IPS-20b (cell line): Measurements from ENCODE around the gene COG4.
"Not testable (repeated sequence)": the region's sequence is repeated elsewhere in the genome, so short reads cannot be mapped to it uniquely, and the experiment has no call there.

Experiments
- H3K27ac ChIP-seq: one replicate; pipeline ENCODE4 v1.5.1; 2013; ENCODE audit warnings: low read length
- H3K27me3 ChIP-seq: 2 replicates; pipeline ENCODE4 v1.6.1; 2013; ENCODE audit warnings: mild to moderate bottlenecking, low read length, inconsistent platforms; ENCODE audit not compliant: insufficient read depth
- H3K36me3 ChIP-seq: 2 replicates; pipeline ENCODE4 v1.6.1; 2013; ENCODE audit warnings: low read depth, mild to moderate bottlenecking, inconsistent platforms, low read length, moderate library complexity; ENCODE audit not compliant: insufficient read depth
- H3K4me1 ChIP-seq: 2 replicates; pipeline ENCODE4 v1.6.1; 2013; ENCODE audit warnings: mild to moderate bottlenecking, control low read depth, inconsistent platforms, low read length, moderate library complexity; ENCODE audit not compliant: insufficient read depth
- H3K4me3 ChIP-seq: 2 replicates; pipeline ENCODE4 v1.5.1; 2013; ENCODE audit warnings: mild to moderate bottlenecking, low read length, inconsistent platforms
- H3K9ac ChIP-seq: 2 replicates; pipeline ENCODE4 v1.6.1; 2013; ENCODE audit warnings: low read depth, mild to moderate bottlenecking, inconsistent platforms, low read length, moderate library complexity
- H3K9me3 ChIP-seq: 2 replicates; pipeline ENCODE4 v1.6.1; 2013; ENCODE audit warnings: mild to moderate bottlenecking, low read depth, low read length, inconsistent platforms; ENCODE audit not compliant: insufficient read depth

The COG4 gene

GRCh38 chr16:70524399-70524825, 1.1 kb upstream of the COG4 start:
- Histone ChIP-seq H3K36me3 (peaks cover 43% of the 10 kb centered on the region), H3K9ac (peak overlapping the region; percentile 100), H3K27ac (peak overlapping the region; percentile 96), H3K4me3 (peak overlapping the region; percentile 93)
- not testable (repeated sequence) for H3K9me3 ChIP-seq, H3K27me3 ChIP-seq, H3K4me1 ChIP-seq

GRCh38 chr16:70523743-70524398, 517 bp upstream of the COG4 start, which contains the start of gene SF3B3:
Gene SF3B3, plus strand, starts transcription at chr16:70523816. Its CDS starts 2,841 bp downstream, at chr16:70526657.
- peak within 1 kb of the TSS; percentile 93 for H3K4me3 ChIP-seq
- H3K27me3 ChIP-seq = no peaks in the 10 kb centered on the region
- H3K36me3 ChIP-seq = peaks cover 37% of the 10 kb centered on the region
- H3K27ac ChIP-seq = peak within 1 kb of the TSS; percentile 96
- peaks cover 9% of the 10 kb centered on the region; the same call in 1 of the 2 replicates for H3K4me1 ChIP-seq
- no peaks in the 10 kb centered on the region for H3K9me3 ChIP-seq
- H3K9ac ChIP-seq = peak within 1 kb of the TSS; percentile 100

GRCh38 chr16:70522216-70523075, 908 bp downstream of the COG4 start:
- Histone ChIP-seq H3K36me3 (peaks cover 26% of the 10 kb centered on the region), H3K27ac (peak overlapping the region; percentile 96), H3K4me3 (peak overlapping the region; percentile 93), H3K27me3 (no peaks in the 10 kb centered on the region), H3K9ac (peak overlapping the region; percentile 100), H3K9me3 (no peaks in the 10 kb centered on the region), H3K4me1 (peaks cover 9% of the 10 kb centered on the region; the same call in 1 of the 2 replicates)

GRCh38 chr16:70520612-70521297, 2.6 kb downstream of the COG4 start:
- H3K4me3 ChIP-seq = no peak overlapping the region
- no peaks in the 10 kb centered on the region for H3K27me3 ChIP-seq
- H3K9me3 ChIP-seq = no peaks in the 10 kb centered on the region
- no peak overlapping the region for H3K9ac ChIP-seq
- H3K36me3 ChIP-seq = peaks cover 24% of the 10 kb centered on the region
- peaks cover 9% of the 10 kb centered on the region; the same call in 1 of the 2 replicates for H3K4me1 ChIP-seq
- H3K27ac ChIP-seq = no peak overlapping the region

GRCh38 chr16:70512456-70512855, 10.9 kb downstream of the COG4 start:
- H3K4me1 ChIP-seq = no peaks in the 10 kb centered on the region
- no peak overlapping the region for H3K27ac ChIP-seq
- H3K9ac ChIP-seq = no peak overlapping the region
- H3K9me3 ChIP-seq = no peaks in the 10 kb centered on the region
- no peaks in the 10 kb centered on the region for H3K27me3 ChIP-seq
- H3K4me3 ChIP-seq = no peak overlapping the region
- peaks cover 80% of the 10 kb centered on the region for H3K36me3 ChIP-seq

- peaks cover 80% of the 10 kb centered on the region for H3K36me3 ChIP-seq
- H3K9ac ChIP-seq = no peak overlapping the region
- no peak overlapping the region for H3K27ac ChIP-seq
- no peaks in the 10 kb centered on the region for H3K9me3 ChIP-seq
- no peaks in the 10 kb centered on the region for H3K27me3 ChIP-seq
- H3K4me1 ChIP-seq = no peaks in the 10 kb centered on the region
- H3K4me3 ChIP-seq = no peak overlapping the region
These were observed 11.5 kb downstream of the COG4 start for GRCh38 chr16:70511833-70512232.

- H3K9ac ChIP-seq = no peak overlapping the region
- H3K27ac ChIP-seq = no peak overlapping the region
- H3K4me1 ChIP-seq = no peaks in the 10 kb centered on the region
- H3K36me3 ChIP-seq = peaks cover 69% of the 10 kb centered on the region
- no peaks in the 10 kb centered on the region for H3K9me3 ChIP-seq
- no peaks in the 10 kb centered on the region for H3K27me3 ChIP-seq
- no peak overlapping the region for H3K4me3 ChIP-seq
These were observed 13.1 kb downstream of the COG4 start for GRCh38 chr16:70510216-70510615.

GRCh38 chr16:70508752-70509151, 14.6 kb downstream of the COG4 start:
- no peaks in the 10 kb centered on the region for H3K4me1 ChIP-seq
- no peak overlapping the region for H3K4me3 ChIP-seq
- H3K27ac ChIP-seq = no peak overlapping the region
- no peaks in the 10 kb centered on the region for H3K27me3 ChIP-seq
- H3K36me3 ChIP-seq = peaks cover 62% of the 10 kb centered on the region
- H3K9me3 ChIP-seq = no peaks in the 10 kb centered on the region
- H3K9ac ChIP-seq = no peak overlapping the region

GRCh38 chr16:70496513-70496912, 26.8 kb downstream of the COG4 start:
- Histone ChIP-seq H3K36me3 (peaks cover 60% of the 10 kb centered on the region), H3K4me1 (no peaks in the 10 kb centered on the region), H3K9me3 (no peaks in the 10 kb centered on the region), H3K27me3 (no peaks in the 10 kb centered on the region), H3K4me3 (no peak overlapping the region), H3K9ac (no peak overlapping the region), H3K27ac (no peak overlapping the region)

GRCh38 chr16:70495425-70496182, 27.8 kb downstream of the COG4 start:
- H3K4me3 ChIP-seq = no peak overlapping the region
- no peak overlapping the region for H3K27ac ChIP-seq
- no peaks in the 10 kb centered on the region for H3K9me3 ChIP-seq
- no peaks in the 10 kb centered on the region for H3K27me3 ChIP-seq
- no peaks in the 10 kb centered on the region for H3K4me1 ChIP-seq
- no peak overlapping the region for H3K9ac ChIP-seq
- H3K36me3 ChIP-seq = peaks cover 57% of the 10 kb centered on the region

GRCh38 chr16:70494777-70495176, 28.6 kb downstream of the COG4 start:
- Histone ChIP-seq H3K27me3 (no peaks in the 10 kb centered on the region), H3K36me3 (peaks cover 60% of the 10 kb centered on the region), H3K4me1 (no peaks in the 10 kb centered on the region), H3K27ac (no peak overlapping the region), H3K9me3 (no peaks in the 10 kb centered on the region), H3K9ac (no peak overlapping the region), H3K4me3 (no peak overlapping the region)
